IMR-90 (cell line): Measurements from ENCODE around the gene C11orf58. TPM values are rescaled to one million over a fixed set of nuclear protein-coding genes. Genes with fewer than 3 reads are reported as not detected.

Experiments
- ATAC-seq: fragments of 200-7000 bp; cut with Tn5 transposase; 2 replicates; pipeline ENCODE4 v1.9.1; 2020; ENCODE audit warnings: low read depth, mild to moderate bottlenecking, moderate library complexity
- BruUV-seq: library from RNA; stranded (reverse); fragments of 400-500 nt; replicated peaks from 2 replicates; lab custom pipeline; 2021; lab: Mats Ljungman, UMichigan
- CTCF ChIA-PET: fragments of 300-600 bp; formaldehyde crosslinking; extraction: SDS; loops from one replicate; lab custom pipeline; 2021; ENCODE audit warnings: antibody characterized with exemption; lab: Yijun Ruan, JAX
- POLR2A ChIA-PET: fragments of 300-600 bp; sonication (Branson Sonifier 250); formaldehyde crosslinking; loops from one replicate; lab custom pipeline; 2022; ENCODE audit warnings: antibody characterized with exemption; ENCODE audit not compliant: unreplicated experiment; lab: Charles Lee
- DNase-seq: peaks from one replicate; pipeline ENCODE4 v3.0.0; 2013
- H2AFZ ChIP-seq: replicated peaks from 2 replicates; pipeline ENCODE3; 2013; ENCODE audit warnings: low read length, mild to moderate bottlenecking; ENCODE audit not compliant: poor library complexity
- H2AK5ac ChIP-seq: 2 replicates; pipeline ENCODE4 v1.6.1; 2013; ENCODE audit warnings: low read depth, low read length, inconsistent platforms
- H2AK9ac ChIP-seq: replicated peaks from 2 replicates; pipeline ENCODE3; 2013; ENCODE audit warnings: mild to moderate bottlenecking, low read depth, low read length, moderate library complexity; ENCODE audit not compliant: poor library complexity
- H2BK120ac ChIP-seq: 2 replicates; pipeline ENCODE4 v1.6.1; 2013; ENCODE audit warnings: low read depth, low read length, inconsistent platforms
- H2BK15ac ChIP-seq: 3 replicates; pipeline ENCODE4 v1.6.1; 2013; ENCODE audit warnings: low read depth, low read length, inconsistent platforms
- H2BK20ac ChIP-seq: 2 replicates; pipeline ENCODE4 v1.6.1; 2013; ENCODE audit warnings: low read depth, mild to moderate bottlenecking, inconsistent platforms, low read length, moderate library complexity
- H2BK5ac ChIP-seq: 2 replicates; pipeline ENCODE4 v1.6.1; 2013; ENCODE audit warnings: mild to moderate bottlenecking, low read depth, low read length, inconsistent platforms; ENCODE audit not compliant: poor library complexity, severe bottlenecking
- H3K14ac ChIP-seq: replicated peaks from 2 replicates; pipeline ENCODE4 v1.6.1; 2013; ENCODE audit warnings: low read depth, low read length, inconsistent platforms
- H3K18ac ChIP-seq: 2 replicates; pipeline ENCODE4 v1.6.1; 2013; ENCODE audit warnings: low read depth, low read length, control low read depth
- H3K23ac ChIP-seq: 2 replicates; pipeline ENCODE4 v1.6.1; 2013; ENCODE audit warnings: low read depth, low read length, inconsistent platforms
- H3K27ac ChIP-seq: 2 replicates; pipeline ENCODE4 v1.5.1; 2013; ENCODE audit warnings: mild to moderate bottlenecking, control low read depth, low read length; ENCODE audit not compliant: insufficient read depth
- H3K27me3 ChIP-seq: 2 replicates; pipeline ENCODE4 v1.6.1; 2013; ENCODE audit warnings: low read length; ENCODE audit not compliant: control insufficient read depth, insufficient read depth
- H3K36me3 ChIP-seq: 2 replicates; pipeline ENCODE4 v1.6.1; 2013; ENCODE audit warnings: low read length, mixed read lengths; ENCODE audit not compliant: control insufficient read depth, insufficient read depth
- H3K4ac ChIP-seq: 2 replicates; pipeline ENCODE4 v1.6.1; 2013; ENCODE audit warnings: low read depth, low read length, inconsistent platforms
- H3K4me1 ChIP-seq: 2 replicates; pipeline ENCODE4 v1.6.1; 2013; ENCODE audit warnings: low read length, mixed read lengths; ENCODE audit not compliant: control insufficient read depth, insufficient read depth
- H3K4me2 ChIP-seq: 2 replicates; pipeline ENCODE4 v1.6.1; 2013; ENCODE audit warnings: low read depth, mild to moderate bottlenecking, control low read depth, low read length, moderate library complexity
- H3K4me3 ChIP-seq: 2 replicates; pipeline ENCODE4 v1.5.1; 2013; ENCODE audit warnings: low read depth, mild to moderate bottlenecking, control low read depth, low read length, moderate library complexity; ENCODE audit not compliant: insufficient read depth
- H3K56ac ChIP-seq: 2 replicates; pipeline ENCODE4 v1.6.1; 2013; ENCODE audit warnings: low read length, inconsistent platforms; ENCODE audit not compliant: insufficient read depth; ENCODE audit errors: extremely low read depth
- H3K79me1 ChIP-seq, 2 experiments: 2 replicates each; pipeline ENCODE4 v1.6.1; 2013; ENCODE audit warnings: low read length in 2 of 2, inconsistent platforms in 1 of 2, low read depth in 1 of 2
- H3K9ac ChIP-seq: 2 replicates; pipeline ENCODE4 v1.6.1; 2013; ENCODE audit warnings: low read depth, low read length, control low read depth
- H3K9me1 ChIP-seq: 2 replicates; pipeline ENCODE4 v1.6.1; 2013; ENCODE audit warnings: low read length, inconsistent platforms; ENCODE audit not compliant: insufficient read depth
- H3K9me3 ChIP-seq: 2 replicates; pipeline ENCODE4 v1.6.1; 2013; ENCODE audit warnings: low read length; ENCODE audit not compliant: control insufficient read depth, insufficient read depth
- H4K20me1 ChIP-seq: 2 replicates; pipeline ENCODE4 v1.6.1; 2013; ENCODE audit warnings: low read length, inconsistent platforms; ENCODE audit not compliant: insufficient read depth
- H4K5ac ChIP-seq: 2 replicates; pipeline ENCODE4 v1.6.1; 2013; ENCODE audit warnings: mild to moderate bottlenecking, low read depth, low read length, control low read depth
- H4K8ac ChIP-seq, 2 experiments: 2 replicates each; pipeline ENCODE4 v1.6.1; 2013; ENCODE audit warnings: low read depth in 2 of 2, low read length in 2 of 2, control low read depth in 1 of 2, inconsistent platforms in 1 of 2
- H4K91ac ChIP-seq: 2 replicates; pipeline ENCODE4 v1.6.1; 2013; ENCODE audit warnings: low read depth, low read length, inconsistent platforms; ENCODE audit not compliant: insufficient read depth
- BHLHE40 ChIP-seq: fragments of 150-350 bp; IDR thresholded peaks from 2 replicates; pipeline ENCODE4 v1.6.1; 2016; ENCODE audit warnings: mild to moderate bottlenecking, low read depth, low read length
- CEBPB ChIP-seq: IDR thresholded peaks from 2 replicates; pipeline ENCODE4 v1.6.1; 2012; ENCODE audit warnings: low read depth, low read length, improper control_type of control experiment
- CHD1 ChIP-seq: IDR thresholded peaks from 2 replicates; pipeline ENCODE4 v1.6.1; 2012; ENCODE audit warnings: low read depth, low read length, improper control_type of control experiment
- CTCF ChIP-seq: conservative IDR thresholded peaks from 2 replicates; pipeline ENCODE4 v1.5.1; 2012; ENCODE audit warnings: mild to moderate bottlenecking, low read depth, low read length, improper control_type of control experiment
- FOS ChIP-seq: fragments of 150-350 bp; IDR thresholded peaks from 2 replicates; pipeline ENCODE4 v1.6.1; 2016; ENCODE audit warnings: low read depth, low read length
- MAFK ChIP-seq: IDR thresholded peaks from 2 replicates; pipeline ENCODE4 v1.6.1; 2012; ENCODE audit warnings: low read depth, low read length, improper control_type of control experiment
- MXI1 ChIP-seq: IDR thresholded peaks from 2 replicates; pipeline ENCODE4 v1.6.1; 2012; ENCODE audit warnings: low read depth, mild to moderate bottlenecking, low read length, moderate library complexity, borderline replicate concordance
- NFE2L2 ChIP-seq: fragments of 150-350 bp; IDR thresholded peaks from 2 replicates; pipeline ENCODE4 v1.6.1; 2016; ENCODE audit warnings: low read depth, mild to moderate bottlenecking, low read length
- POLR2A ChIP-seq: IDR thresholded peaks from 2 replicates; pipeline ENCODE4 v1.6.1; 2012; ENCODE audit warnings: mild to moderate bottlenecking, low read depth, low read length
- RAD21 ChIP-seq: IDR thresholded peaks from 2 replicates; pipeline ENCODE4 v1.6.1; 2012; ENCODE audit warnings: low read length, improper control_type of control experiment
- SMC3 ChIP-seq: fragments of 150-350 bp; IDR thresholded peaks from 2 replicates; pipeline ENCODE4 v1.6.1; 2016; ENCODE audit warnings: low read depth, mild to moderate bottlenecking, antibody characterized with exemption, low read length, moderate library complexity
- dilution Hi-C: fragments of 300-500 bp; cut with HindIII; formaldehyde crosslinking; loops from one replicate; pipeline ENCODE4 v1.14.3; 2018; ENCODE audit warnings: low sequenced_read_pairs; ENCODE audit not compliant: unreplicated experiment
- in situ Hi-C: fragments of 300-500 bp; cut with MboI; formaldehyde crosslinking; loops from 3 replicates; pipeline ENCODE4 v1.14.3; 2019; ENCODE audit warnings: low sequenced_read_pairs, inconsistent platforms, mixed read lengths
- intact Hi-C: fragments of 100-400 bp; cut with micrococcal nuclease; formaldehyde crosslinking; loops from 2 replicates; pipeline ENCODE4 v1.10.0; 2022
- polyA plus RNA-seq, 3 experiments: library from polyadenylated mRNA; depleted of rRNA; stranded (reverse); fragments of >200 nt; gene quantifications; 2 replicates each; pipeline ENCODE4 v1.2.3, GENCODE V29; 2012; ENCODE audit warnings: low replicate concordance in 1 of 3
- total RNA-seq: library from RNA; depleted of rRNA; stranded (reverse); fragments of >200 nt; gene quantifications from 2 replicates; pipeline ENCODE4 v1.2.3, GENCODE V29; 2012

C11orf58 gene
- total and polyA plus RNA-seq, 2 of the 4 experiments (the other 2 are of a cell fraction): 53.8 to 67.8 TPM

- no TSS peak for BruUV-seq
- H2BK5ac ChIP-seq: no peak overlapping the region
- dilution Hi-C loops (no loop called here), intact Hi-C loops (no loop called here), in situ Hi-C loops (no loop called here)
- peaks cover 9% of the 10 kb centered on the region for H3K27me3 ChIP-seq
- no peaks in the 10 kb centered on the region for H4K20me1 ChIP-seq
- H2AK9ac ChIP-seq: no peak overlapping the region
- ChIA-PET POLR2A (no interaction called here), CTCF (no interaction called here)
- no peaks in the 10 kb centered on the region for H3K9me3 ChIP-seq
- H3K4me2 ChIP-seq: no peak overlapping the region
- no peak overlapping the region for H2BK20ac ChIP-seq
- H4K8ac ChIP-seq: no peak overlapping the region
- H3K14ac ChIP-seq: no peak overlapping the region
- H4K91ac ChIP-seq: no peak overlapping the region
- H3K56ac ChIP-seq: no peak overlapping the region
- ATAC-seq (no peak), DNase-seq (no peak)
- no peak overlapping the region for H2AK5ac ChIP-seq
- H3K4me3 ChIP-seq: no peak overlapping the region
- H3K9ac ChIP-seq: no peak overlapping the region
- H3K9me1 ChIP-seq: no peaks in the 10 kb centered on the region; the same call in 1 of the 2 replicates
- no peak overlapping the region for H3K4ac ChIP-seq
- H3K23ac ChIP-seq: no peak overlapping the region
- H3K4me1 ChIP-seq: no peaks in the 10 kb centered on the region; the same call in 1 of the 2 replicates
- H2BK15ac ChIP-seq: no peak overlapping the region
- H3K18ac ChIP-seq: no peak overlapping the region
- no peak overlapping the region for H3K27ac ChIP-seq
- H2AFZ ChIP-seq: no peak overlapping the region
- no peak overlapping the region for H2BK120ac ChIP-seq
- no peaks in the 10 kb centered on the region for H3K36me3 ChIP-seq
- no peak overlapping the region for H4K5ac ChIP-seq
- TF ChIP-seq MXI1 (no peak), BHLHE40 (no peak), CHD1 (no peak), MAFK (no peak), CTCF (no peak), NFE2L2 (no peak), SMC3 (no peak), RAD21 (no peak), POLR2A (no peak), FOS (no peak), CEBPB (no peak)
- no peaks in the 10 kb centered on the region for H3K79me1 ChIP-seq
These were observed 61.4 kb downstream of the C11orf58 start for GRCh38 chr11:16799890-16800289.
